H1 (cell line): Measurements from ENCODE around the gene P3R3URF. TPM values are rescaled to one million over a fixed set of nuclear protein-coding genes. Genes with fewer than 3 reads are reported as not detected.

Source experiments
- CTCF ChIA-PET: fragments of 300-600 bp; sonication (Branson Sonifier 250); formaldehyde crosslinking; loops from one replicate; lab custom pipeline; 2021; ENCODE audit not compliant: partially characterized antibody; lab: Charles Lee
- POLR2A ChIA-PET: fragments of 300-600 bp; sonication (Branson Sonifier 250); formaldehyde crosslinking; loops from one replicate; lab custom pipeline; 2021; ENCODE audit warnings: inconsistent platforms; ENCODE audit not compliant: partially characterized antibody; lab: Charles Lee
- DNase-seq, 2 experiments: peaks; one replicate each; pipeline versions ENCODE4 v3.0.0 to v3.0.0-alpha.2; 2010 to 2022; ENCODE audit warnings: low spot score in 2 of 2, low read depth in 1 of 2, mixed read lengths in 1 of 2
- FAIRE-seq: peaks from 2 replicates; lab custom pipeline; 2011; peaks lifted over from hg19 to GRCh38; lab: Jason Lieb, UNC
- H2AFZ ChIP-seq: 2 replicates; pipeline ENCODE4 v1.8.1; 2012; ENCODE audit warnings: low read length, inconsistent platforms
- H2AK5ac ChIP-seq: 2 replicates; pipeline ENCODE4 v1.6.1; 2013; ENCODE audit warnings: low read depth, low read length
- H2BK120ac ChIP-seq: replicated peaks from 2 replicates; pipeline ENCODE3; 2013; ENCODE audit warnings: low read depth, low read length, inconsistent platforms
- H2BK12ac ChIP-seq: 2 replicates; pipeline ENCODE4 v1.6.1; 2013; ENCODE audit warnings: low read depth, low read length
- H2BK15ac ChIP-seq: 2 replicates; pipeline ENCODE4 v1.6.1; 2013; ENCODE audit warnings: low read length
- H2BK20ac ChIP-seq: 2 replicates; pipeline ENCODE4 v1.6.1; 2013; ENCODE audit warnings: low read length
- H2BK5ac ChIP-seq: 2 replicates; pipeline ENCODE4 v1.6.1; 2013; ENCODE audit warnings: low read depth, low read length
- H3K14ac ChIP-seq: 2 replicates; pipeline ENCODE4 v1.6.1; 2013; ENCODE audit warnings: inconsistent platforms; ENCODE audit not compliant: insufficient read length
- H3K18ac ChIP-seq: 2 replicates; pipeline ENCODE4 v1.6.1; 2013; ENCODE audit warnings: low read length; ENCODE audit errors: extremely low read depth
- H3K23ac ChIP-seq: 2 replicates; pipeline ENCODE4 v1.6.1; 2013; ENCODE audit warnings: inconsistent platforms; ENCODE audit not compliant: insufficient read length
- H3K23me2 ChIP-seq: 2 replicates; pipeline ENCODE4 v1.6.1; 2013; ENCODE audit warnings: low read depth, low read length
- H3K27ac ChIP-seq: 2 replicates; pipeline ENCODE4 v1.6.1; 2011; ENCODE audit warnings: low read depth, low read length, inconsistent platforms
- H3K27me3 ChIP-seq, 4 experiments: replicated peaks in 1 of 4; 1 replicate in 1 of 4; 2 replicates in 3 of 4; pipeline versions ENCODE4 v1.6.1 to v1.8.1; 2011 to 2013; ENCODE audit warnings: low read length in 3 of 4, mild to moderate bottlenecking in 3 of 4, inconsistent platforms in 2 of 4, mixed read lengths in 2 of 4, moderate library complexity in 1 of 4; ENCODE audit not compliant: control insufficient read depth in 3 of 4, insufficient read depth in 3 of 4; ENCODE audit errors: extremely low read depth in 1 of 4
- H3K36me3 ChIP-seq, 4 experiments: 2 replicates each; pipeline versions ENCODE4 v1.6.1 to v1.8.1; 2011 to 2013; ENCODE audit warnings: mild to moderate bottlenecking in 4 of 4, low read length in 3 of 4, moderate library complexity in 2 of 4, control low read depth in 1 of 4, inconsistent platforms in 1 of 4; ENCODE audit not compliant: insufficient read depth in 4 of 4, control insufficient read depth in 2 of 4
- H3K4ac ChIP-seq: replicated peaks from 2 replicates; pipeline ENCODE3; 2013; ENCODE audit warnings: low read length, low read depth, mixed read lengths, inconsistent platforms; ENCODE audit not compliant: insufficient read length
- H3K4me1 ChIP-seq, 4 experiments: replicated peaks in 1 of 4; 1 replicate in 1 of 4; 2 replicates in 3 of 4; pipeline versions ENCODE4 v1.6.1 to v1.8.1; 2011 to 2013; ENCODE audit warnings: low read length in 3 of 4, inconsistent platforms in 2 of 4, mixed read lengths in 1 of 4; ENCODE audit not compliant: insufficient read depth in 4 of 4, control insufficient read depth in 3 of 4
- H3K4me2 ChIP-seq, 2 experiments: 2 replicates each; pipeline versions ENCODE4 v1.6.1 to v1.8.1; 2011 to 2013; ENCODE audit warnings: low read depth in 2 of 2, low read length in 2 of 2, control low read depth in 1 of 2, inconsistent platforms in 1 of 2, mild to moderate bottlenecking in 1 of 2; ENCODE audit not compliant: insufficient read depth in 1 of 2
- H3K4me3 ChIP-seq, 4 experiments: fragments of 200-600, 300-600 bp in 1 of 4; sonication (generic), shearing (Covaris generic), sonication (Bioruptor Twin) in 1 of 4; 2 replicates each; pipeline versions ENCODE4 v1.5.1 to v1.8.1; 2011 to 2016; ENCODE audit warnings: low read length in 4 of 4, low read depth in 3 of 4, control low read depth in 2 of 4, inconsistent platforms in 2 of 4, mild to moderate bottlenecking in 2 of 4, mixed read lengths in 1 of 4, moderate library complexity in 1 of 4; ENCODE audit not compliant: insufficient read depth in 2 of 4; ENCODE audit errors: extremely low read depth in 1 of 4
- H3K56ac ChIP-seq: replicated peaks from 2 replicates; pipeline ENCODE3; 2013; ENCODE audit warnings: low read depth, mild to moderate bottlenecking, mixed read lengths, low read length, inconsistent platforms; ENCODE audit not compliant: insufficient read length
- H3K79me1 ChIP-seq: 2 replicates; pipeline ENCODE4 v1.6.1; 2013; ENCODE audit warnings: low read depth, low read length, control low read depth
- H3K79me2 ChIP-seq, 2 experiments: 2 replicates each; pipeline versions ENCODE4 v1.6.1 to v1.8.1; 2012 to 2013; ENCODE audit warnings: low read length in 2 of 2, mild to moderate bottlenecking in 2 of 2, inconsistent platforms in 1 of 2; ENCODE audit not compliant: insufficient read depth in 2 of 2, control insufficient read depth in 1 of 2
- H3K9ac ChIP-seq, 4 experiments: replicated peaks in 1 of 4; 1 replicate in 1 of 4; 2 replicates in 3 of 4; pipeline versions ENCODE4 v1.6.1 to v1.8.1; 2011 to 2013; ENCODE audit warnings: low read depth in 3 of 4, low read length in 3 of 4, control low read depth in 2 of 4, mild to moderate bottlenecking in 2 of 4, moderate library complexity in 2 of 4, inconsistent platforms in 1 of 4; ENCODE audit errors: extremely low read depth in 1 of 4
- H3K9me3 ChIP-seq, 2 experiments: 2 replicates each; pipeline versions ENCODE4 v1.6.1 to v1.8.1; 2012 to 2013; ENCODE audit warnings: mild to moderate bottlenecking in 2 of 2, moderate library complexity in 2 of 2, control low read depth in 1 of 2, inconsistent platforms in 1 of 2, low read depth in 1 of 2, low read length in 1 of 2, mixed read lengths in 1 of 2; ENCODE audit not compliant: insufficient read depth in 2 of 2
- H4K20me1 ChIP-seq, 2 experiments: replicated peaks in 1 of 2; 2 replicates each; pipeline versions ENCODE3 to v1.8.1; 2011 to 2013; ENCODE audit warnings: inconsistent platforms in 2 of 2, low read length in 2 of 2, mild to moderate bottlenecking in 1 of 2; ENCODE audit not compliant: insufficient read depth in 2 of 2, control insufficient read depth in 1 of 2
- H4K5ac ChIP-seq: 2 replicates; pipeline ENCODE4 v1.6.1; 2013; ENCODE audit warnings: low read length, low read depth, mixed read lengths, inconsistent platforms; ENCODE audit not compliant: insufficient read length
- H4K8ac ChIP-seq: 2 replicates; pipeline ENCODE4 v1.8.0; 2013; ENCODE audit warnings: mild to moderate bottlenecking, moderate library complexity, low read length, inconsistent platforms; ENCODE audit not compliant: insufficient read depth; ENCODE audit errors: extremely low read depth
- H4K91ac ChIP-seq: replicated peaks from 2 replicates; pipeline ENCODE3; 2013; ENCODE audit warnings: low read length, mixed read lengths, inconsistent platforms; ENCODE audit not compliant: insufficient read length
- CBX5 ChIP-seq: fragments of 300-800, 300-1000 bp; sonication (generic); IDR thresholded peaks from 2 replicates; pipeline ENCODE4 v1.7.1; 2016; ENCODE audit warnings: antibody characterized with exemption, low read length, low read depth
- CHD1 ChIP-seq: IDR thresholded peaks from 2 replicates; pipeline ENCODE4 v1.6.1; 2012; ENCODE audit warnings: low read depth, low read length, improper control_type of control experiment
- GTF2F1 ChIP-seq: IDR thresholded peaks from 2 replicates; pipeline ENCODE4 v1.6.1; 2012; ENCODE audit warnings: low read depth, low read length, improper control_type of control experiment, borderline replicate concordance
- RFX5 ChIP-seq: IDR thresholded peaks from 2 replicates; pipeline ENCODE4 v1.6.1; 2011; ENCODE audit warnings: low read depth, low read length, improper control_type of control experiment, borderline replicate concordance
- SRF ChIP-seq: IDR thresholded peaks from 2 replicates; pipeline ENCODE4 v1.6.1; 2011; ENCODE audit warnings: mild to moderate bottlenecking, low read depth, low read length, moderate library complexity
- WGBS, 2 experiments: shearing (Covaris generic) in 1 of 2; methylation state at CpG; one replicate each; pipeline versions ENCODE4 v1.1.6 to v1.1.7; 2013 to 2015; ENCODE audit warnings: low lambda C conversion rate in 2 of 2, mixed read lengths in 2 of 2, inconsistent platforms in 1 of 2, low coverage in 1 of 2, missing lambda C conversion rate in 1 of 2; ENCODE audit not compliant: insufficient replicate concordance in 2 of 2, insufficient coverage in 1 of 2, insufficient read length in 1 of 2; ENCODE audit errors: extremely low coverage in 1 of 2, missing lambda C conversion rate in 1 of 2; 5-methylcytosine and 5-hydroxymethylcytosine counted together
- polyA plus RNA-seq, 7 experiments: library from polyadenylated mRNA; depleted of rRNA in 3 of 7; stranded (reverse) in 5 of 7; unstranded in 2 of 7; fragments of >200 nt in 5 of 7; fragments of 200-250 nt in 2 of 7; gene quantifications; 1 replicate in 5 of 7; 2 replicates in 1 of 7; 4 replicates in 1 of 7; pipeline versions ENCODE4 v1.2.1 to v1.2.3, GENCODE V29; 2011 to 2013; ENCODE audit warnings: missing spikeins in 2 of 7, mixed read lengths in 2 of 7
- total RNA-seq: library from RNA; stranded (reverse); fragmentation: NEBNext Ultra II Directional; extraction: Animal tissue kit (Norgen Biotek cat#: 25700); gene quantifications from 2 replicates; pipeline ENCODE4 v1.2.1, GENCODE V29; 2021

P3R3URF gene
- total and polyA plus RNA-seq, 2 of the 8 experiments (the other 6 are each of a cell fraction or from before 2014, with no cell fraction given), result not detected

- 94% methylated on average over 3 of the region's 3 CpGs; no CpG with 5 or more reads in 1 of the 2 experiments for WGBS, 2 experiments
- H3K14ac ChIP-seq, result no peak overlapping the region
- ChIA-PET CTCF (interaction anchor here (1.0 to 1.8 kb wide), 4 partner anchors 11 to 52 kb away, joined by 4 to 5 read pairs (median 4); no protein-coding TSS in a partner anchor), POLR2A (no interaction called here)
- H3K18ac ChIP-seq, result no peak overlapping the region
- no peak overlapping the region for H4K8ac ChIP-seq
- no peak overlapping the region for H2BK12ac ChIP-seq
- no peak overlapping the region for H2BK20ac ChIP-seq
- peaks cover 0 to 3% of the 10 kb centered on the region in 2 experiments for H4K20me1 ChIP-seq
- H2AFZ ChIP-seq, result no peak overlapping the region
- H4K5ac ChIP-seq, result no peak overlapping the region
- TF ChIP-seq RFX5 (no peak), SRF (no peak), CHD1 (no peak), GTF2F1 (no peak), CBX5 (no peak)
- no peak for DNase-seq
- H3K27ac ChIP-seq, result no peak overlapping the region
- H3K79me2 ChIP-seq, result peaks cover 0 to 25% of the 10 kb centered on the region in 2 experiments; a peak in 2 of 4 replicates
- H3K56ac ChIP-seq, result no peak overlapping the region
- H3K4me2 ChIP-seq, result no peak overlapping the region
- no peak overlapping the region for H3K4ac ChIP-seq
- H3K9ac ChIP-seq, result no peak overlapping the region
- no peaks in the 10 kb centered on the region for H3K9me3 ChIP-seq
- no peak overlapping the region for H3K23ac ChIP-seq
- H2BK15ac ChIP-seq, result no peak overlapping the region
- no peaks in the 10 kb centered on the region for H3K79me1 ChIP-seq
- no peak overlapping the region for H4K91ac ChIP-seq
- no peak overlapping the region for H3K4me3 ChIP-seq
- no peaks in the 10 kb centered on the region for H3K27me3 ChIP-seq
- no peaks in the 10 kb centered on the region for H3K36me3 ChIP-seq
- no peak overlapping the region for H2BK5ac ChIP-seq
- peaks cover 9% of the 10 kb centered on the region for H3K23me2 ChIP-seq
- no peak for FAIRE-seq
- no peak overlapping the region for H2AK5ac ChIP-seq
- H2BK120ac ChIP-seq, result no peak overlapping the region
- peaks cover 0 to 2% (median under 1%) of the 10 kb centered on the region in 4 experiments; a peak in 3 of 7 replicates for H3K4me1 ChIP-seq
These were observed 47.9 kb downstream of the P3R3URF start for GRCh38 chr1:46128344-46128743.
